CD4-positive, CD25-positive, alpha-beta regulatory T cell (primary cell): ENCODE results near the gene PPME1. TPM values are rescaled to one million over a fixed set of nuclear protein-coding genes. Genes with fewer than 3 reads are reported as not detected.

Experiments used
- ATAC-seq, 2 donors: fragments of 150-1000 bp; cut with Tn5 transposase; one replicate each; pipeline ENCODE4 v1.10.0; 2021; ENCODE audit warnings: low read depth in 2 of 2, moderate number of reproducible peaks in 2 of 2, moderate library complexity in 1 of 2
- DNase-seq, 3 donors: peaks; one replicate each; pipeline versions ENCODE4 v3.0.0 to v3.0.0-alpha.2; 2012 to 2022; ENCODE audit warnings: mixed read lengths in 1 of 3
- H3K27ac ChIP-seq: one replicate; pipeline ENCODE4 v1.7.0; 2013; ENCODE audit warnings: mild to moderate bottlenecking, low read length; ENCODE audit not compliant: insufficient read depth, poor library complexity, severe bottlenecking
- H3K27me3 ChIP-seq: one replicate; pipeline ENCODE4 v1.7.0; 2013; ENCODE audit warnings: low read length; ENCODE audit not compliant: control insufficient read depth, insufficient read depth
- H3K36me3 ChIP-seq: one replicate; pipeline ENCODE4 v1.7.0; 2013; ENCODE audit warnings: mild to moderate bottlenecking, low read length, moderate library complexity; ENCODE audit not compliant: control insufficient read depth, insufficient read depth
- H3K4me1 ChIP-seq: 2 replicates; pipeline ENCODE4 v1.7.0; 2013; ENCODE audit warnings: mild to moderate bottlenecking, low read length; ENCODE audit not compliant: insufficient read depth, control insufficient read depth, poor library complexity, severe bottlenecking
- H3K4me3 ChIP-seq: one replicate; pipeline ENCODE4 v1.7.0; 2013; ENCODE audit warnings: low read depth, mild to moderate bottlenecking, low read length, moderate library complexity
- H3K9me3 ChIP-seq, 2 experiments: 1 replicate in 1 of 2; 2 replicates in 1 of 2; pipeline ENCODE4 v1.7.0; 2013; ENCODE audit warnings: low read length in 2 of 2, mild to moderate bottlenecking in 1 of 2, moderate library complexity in 1 of 2; ENCODE audit not compliant: control insufficient read depth in 2 of 2
- H3K27ac Mint-ChIP-seq, 3 donors: one replicate each; pipeline ENCODE4 v1.8.0; 2020 to 2022; ENCODE audit warnings: mild to moderate bottlenecking in 3 of 3, mixed read lengths in 3 of 3, moderate library complexity in 2 of 3
- H3K27me3 Mint-ChIP-seq: one replicate; pipeline ENCODE4 v1.8.0; 2022; ENCODE audit warnings: mild to moderate bottlenecking, mixed read lengths
- H3K36me3 Mint-ChIP-seq: one replicate; pipeline ENCODE4 v1.8.0; 2020; ENCODE audit warnings: mixed read lengths
- H3K4me1 Mint-ChIP-seq, 4 donors: one replicate each; pipeline ENCODE4 v1.8.0; 2020 to 2022; ENCODE audit warnings: mixed read lengths in 4 of 4, mild to moderate bottlenecking in 1 of 4
- H3K4me3 Mint-ChIP-seq, 4 donors: one replicate each; pipeline ENCODE4 v1.8.0; 2020 to 2022; ENCODE audit warnings: mild to moderate bottlenecking in 4 of 4, mixed read lengths in 4 of 4, moderate library complexity in 3 of 4
- H3K9me3 Mint-ChIP-seq, 7 donors: one replicate each; pipeline ENCODE4 v1.8.0; 2020 to 2022; ENCODE audit warnings: mixed read lengths in 7 of 7, mild to moderate bottlenecking in 3 of 7, moderate library complexity in 2 of 7
- polyA plus RNA-seq, 4 donors: library from polyadenylated mRNA; unstranded; fragments of 300-500 nt; fragmentation: Illumina TruSeq; gene quantifications; one replicate each; pipeline ENCODE4 v1.2.3, GENCODE V29; 2021
- total RNA-seq: library from RNA; stranded (reverse); gene quantifications from one replicate; pipeline ENCODE4 v1.2.3, GENCODE V29; 2022

PPME1 gene
- total and polyA plus RNA-seq, 5 donors from 2014 or later: 15.7 to 24.6 (median 16.8) TPM

DNA sequence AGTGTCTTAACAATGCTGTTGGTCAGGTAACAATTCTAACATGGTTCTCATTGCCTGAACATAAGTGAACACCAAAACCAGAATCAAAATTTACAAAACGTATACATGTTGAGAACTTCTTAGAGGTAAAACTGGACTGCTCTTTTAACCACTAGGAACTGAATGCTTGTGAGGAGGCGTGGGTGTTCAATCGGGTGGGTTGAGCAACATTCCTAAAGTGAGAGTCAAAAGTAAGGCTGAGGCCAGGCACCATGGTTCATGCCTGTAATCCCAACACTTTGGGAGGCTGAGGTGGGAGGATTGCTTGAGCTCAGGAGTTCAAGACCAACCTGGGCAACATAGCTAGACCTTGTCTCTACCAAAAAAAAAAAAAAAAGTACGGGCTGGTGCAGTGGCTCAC, 11.5 kb downstream of the PPME1 start:
- Mint-ChIP-seq H3K9me3 (peaks cover 0 to 1% (median 0%) of the 10 kb centered on the region in 7 donors), H3K36me3 (peaks cover 15% of the 10 kb centered on the region), H3K4me3 (no peak overlapping the region), H3K4me1 (peaks cover 17 to 29% (median 26%) of the 10 kb centered on the region in 4 donors), H3K27ac (no peak overlapping the region), H3K27me3 (no peaks in the 10 kb centered on the region)
- H3K9me3 ChIP-seq: no peaks in the 10 kb centered on the region
- H3K27ac ChIP-seq: no peak overlapping the region
- H3K36me3 ChIP-seq: peaks cover 3% of the 10 kb centered on the region
- no peak overlapping the region for H3K4me3 ChIP-seq
- no peaks in the 10 kb centered on the region for H3K4me1 ChIP-seq
- H3K27me3 ChIP-seq: no peaks in the 10 kb centered on the region
- DNase-seq (no peak), ATAC-seq (no peak)

GRCh38 chr11:74185285-74185684, 14.2 kb downstream of the PPME1 start:
- ATAC-seq (no peak), DNase-seq (no peak)
- Histone ChIP-seq H3K9me3 (no peaks in the 10 kb centered on the region), H3K27ac (no peak overlapping the region), H3K36me3 (peaks cover 7% of the 10 kb centered on the region), H3K4me3 (no peak overlapping the region), H3K27me3 (no peaks in the 10 kb centered on the region), H3K4me1 (no peaks in the 10 kb centered on the region)
- peak overlapping the region in 1 of 3 donors; percentile 40 for H3K27ac Mint-ChIP-seq
- H3K9me3 Mint-ChIP-seq: peaks cover 0 to 1% (median 0%) of the 10 kb centered on the region in 7 donors
- peaks cover 13 to 19% (median 16%) of the 10 kb centered on the region in 4 donors for H3K4me1 Mint-ChIP-seq
- H3K36me3 Mint-ChIP-seq: peaks cover 19% of the 10 kb centered on the region
- H3K27me3 Mint-ChIP-seq: no peaks in the 10 kb centered on the region
- H3K4me3 Mint-ChIP-seq: no peak overlapping the region

DNA sequence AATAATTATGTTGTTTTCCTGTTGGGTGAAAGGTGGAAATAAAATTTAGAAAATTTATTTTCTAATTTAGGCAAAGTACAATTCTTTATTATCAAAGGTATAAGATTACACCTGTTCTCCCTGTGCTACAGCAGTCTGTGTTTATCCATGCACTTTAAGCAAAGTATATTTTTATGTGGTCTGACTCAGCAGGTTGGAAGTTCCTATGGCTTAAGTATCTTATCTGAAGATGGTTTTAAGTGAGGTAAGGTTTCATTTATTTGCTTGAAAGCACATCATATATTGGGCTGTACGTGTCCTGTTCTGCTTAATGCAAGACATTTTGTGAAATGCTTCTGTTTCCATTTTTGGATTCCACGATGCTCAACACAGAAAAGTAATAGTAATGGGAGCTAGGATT, 14.6 kb downstream of the PPME1 start:
- H3K4me1 Mint-ChIP-seq: peaks cover 12 to 19% (median 15%) of the 10 kb centered on the region in 4 donors
- H3K9me3 Mint-ChIP-seq: peaks cover 0 to 5% (median 1%) of the 10 kb centered on the region in 7 donors
- no peak for DNase-seq
- H3K4me3 ChIP-seq: no peak overlapping the region
- H3K36me3 Mint-ChIP-seq: peaks cover 23% of the 10 kb centered on the region
- no peak overlapping the region for H3K27ac ChIP-seq
- no peak overlapping the region for H3K4me3 Mint-ChIP-seq
- H3K4me1 ChIP-seq: no peaks in the 10 kb centered on the region
- H3K27ac Mint-ChIP-seq: no peak overlapping the region
- H3K9me3 ChIP-seq: peaks cover 0 to 1% of the 10 kb centered on the region in 2 experiments
- ATAC-seq: no peak
- H3K36me3 ChIP-seq: peaks cover 11% of the 10 kb centered on the region
- no peaks in the 10 kb centered on the region for H3K27me3 ChIP-seq
- no peaks in the 10 kb centered on the region for H3K27me3 Mint-ChIP-seq

GRCh38 chr11:74195828-74196227, 24.7 kb downstream of the PPME1 start:
- Mint-ChIP-seq H3K9me3 (peaks cover 0 to 8% (median 2%) of the 10 kb centered on the region in 7 donors), H3K36me3 (peaks cover 36% of the 10 kb centered on the region), H3K27me3 (no peaks in the 10 kb centered on the region)

DNA sequence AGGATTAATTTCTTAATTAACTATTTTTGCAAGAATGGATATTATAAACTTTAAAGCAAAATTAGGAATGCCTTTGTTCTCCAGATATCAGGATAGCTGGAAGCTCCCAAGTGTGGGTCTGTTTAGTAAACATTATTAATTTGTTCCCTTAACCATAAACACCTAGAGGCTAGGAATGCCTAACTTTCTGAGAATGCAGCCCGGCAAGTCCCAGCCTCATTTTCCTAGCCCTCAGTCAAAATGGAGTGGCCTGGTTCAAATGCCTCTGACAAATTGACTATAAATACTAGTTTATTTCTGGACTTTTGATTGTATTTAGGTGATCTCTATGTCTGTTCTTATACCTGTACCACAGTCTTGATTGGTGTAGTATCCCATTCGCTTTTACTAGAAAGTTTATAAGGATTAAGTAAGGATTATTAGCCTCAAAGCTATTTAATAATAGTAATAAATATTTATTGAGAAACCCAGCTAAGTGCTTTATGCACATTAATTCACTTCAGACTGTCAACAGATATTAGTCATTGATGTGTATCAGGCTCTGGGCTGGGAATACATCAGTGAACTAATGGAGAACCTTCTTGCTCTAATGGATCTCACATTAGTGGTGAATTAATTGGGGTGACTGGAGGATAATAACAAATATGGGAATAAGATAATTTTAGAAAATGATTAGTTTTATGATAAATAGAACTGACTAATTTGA, 25.8 kb downstream of the PPME1 start:
- no peak overlapping the region for H3K27ac ChIP-seq
- H3K4me3 ChIP-seq: no peak overlapping the region
- no peaks in the 10 kb centered on the region for H3K27me3 ChIP-seq
- no peak for ATAC-seq
- H3K36me3 ChIP-seq: peaks cover 2% of the 10 kb centered on the region
- H3K27ac Mint-ChIP-seq: no peak overlapping the region
- no peaks in the 10 kb centered on the region for H3K4me1 ChIP-seq
- H3K36me3 Mint-ChIP-seq: peaks cover 28% of the 10 kb centered on the region
- no peaks in the 10 kb centered on the region for H3K9me3 ChIP-seq
- H3K4me1 Mint-ChIP-seq: peaks cover 0 to 7% (median 5%) of the 10 kb centered on the region in 4 donors
- DNase-seq: no peak
- no peak overlapping the region for H3K4me3 Mint-ChIP-seq
- no peaks in the 10 kb centered on the region for H3K27me3 Mint-ChIP-seq
- H3K9me3 Mint-ChIP-seq: peaks cover 0 to 8% (median 2%) of the 10 kb centered on the region in 7 donors

More at GRCh38 chr11:74195828-74196227, 24.7 kb downstream of the PPME1 start:
- Histone ChIP-seq H3K9me3 (no peaks in the 10 kb centered on the region), H3K27ac (no peak overlapping the region), H3K27me3 (no peaks in the 10 kb centered on the region), H3K4me3 (no peak overlapping the region), H3K36me3 (peaks cover 5% of the 10 kb centered on the region), H3K4me1 (no peaks in the 10 kb centered on the region)
- H3K27ac Mint-ChIP-seq: no peak overlapping the region
- H3K4me1 Mint-ChIP-seq: peaks cover 0 to 7% (median 5%) of the 10 kb centered on the region in 4 donors
- H3K4me3 Mint-ChIP-seq: no peak overlapping the region
- ATAC-seq: no peak
- no peak for DNase-seq

DNA sequence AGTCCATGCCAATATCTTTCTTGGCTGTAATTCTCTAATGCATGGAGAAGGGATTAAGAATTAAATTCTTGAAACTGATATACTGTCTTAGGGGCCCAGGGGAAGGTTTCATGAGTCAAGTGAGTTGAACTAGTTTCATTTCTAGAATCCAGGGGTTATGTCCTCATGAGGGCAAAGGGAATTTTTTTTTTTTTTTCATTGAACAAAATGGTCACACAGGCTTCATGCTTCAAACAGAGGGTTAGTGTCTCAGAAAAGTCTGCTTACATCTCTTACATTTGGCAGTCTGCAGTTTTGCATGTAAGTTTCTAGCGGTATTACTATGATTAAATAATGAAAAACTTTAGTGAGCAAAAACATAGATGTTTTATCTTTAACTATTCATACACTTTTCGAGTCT, 32.9 kb downstream of the PPME1 start:
- Mint-ChIP-seq H3K27ac (peak overlapping the region in 1 of 3 donors; percentile 11), H3K36me3 (peaks cover 36% of the 10 kb centered on the region), H3K4me1 (peaks cover 0 to 4% (median 0%) of the 10 kb centered on the region in 4 donors), H3K9me3 (peaks cover 0 to 2% (median 0%) of the 10 kb centered on the region in 7 donors), H3K4me3 (no peak overlapping the region), H3K27me3 (no peaks in the 10 kb centered on the region)
- DNase-seq: no peak
- no peaks in the 10 kb centered on the region for H3K9me3 ChIP-seq
- no peaks in the 10 kb centered on the region for H3K4me1 ChIP-seq
- peaks cover 8% of the 10 kb centered on the region for H3K36me3 ChIP-seq
- no peaks in the 10 kb centered on the region for H3K27me3 ChIP-seq
- no peak for ATAC-seq
- no peak overlapping the region for H3K4me3 ChIP-seq
- no peak overlapping the region for H3K27ac ChIP-seq

DNA sequence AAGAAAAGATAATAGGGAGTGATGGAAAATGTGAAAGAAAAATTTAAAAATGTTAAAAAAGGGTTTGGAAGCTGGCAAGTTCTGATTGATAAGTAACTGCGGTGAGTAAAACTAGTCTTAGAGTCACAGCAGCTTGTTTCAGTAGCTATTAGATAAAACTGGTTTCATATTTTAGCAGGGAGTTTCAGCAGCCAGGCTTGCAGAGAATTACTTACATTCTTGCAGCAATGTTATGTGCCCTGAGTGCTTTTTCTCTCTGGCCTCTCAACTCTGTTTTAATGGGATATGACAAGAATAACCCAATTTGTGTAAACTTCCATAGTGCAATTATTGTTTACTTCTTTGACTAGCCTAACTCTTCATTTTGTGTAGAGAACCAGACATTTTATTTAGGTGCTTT, 33.6 kb downstream of the PPME1 start:
- Histone ChIP-seq H3K27me3 (no peaks in the 10 kb centered on the region), H3K4me1 (no peaks in the 10 kb centered on the region), H3K9me3 (no peaks in the 10 kb centered on the region), H3K27ac (no peak overlapping the region), H3K36me3 (peaks cover 8% of the 10 kb centered on the region), H3K4me3 (no peak overlapping the region)
- Mint-ChIP-seq H3K4me1 (peaks cover 0 to 2% (median 0%) of the 10 kb centered on the region in 4 donors), H3K27me3 (no peaks in the 10 kb centered on the region), H3K27ac (peak overlapping the region in 1 of 3 donors; percentile 11), H3K4me3 (no peak overlapping the region), H3K36me3 (peaks cover 39% of the 10 kb centered on the region), H3K9me3 (no peaks in the 10 kb centered on the region)
- DNase-seq (no peak), ATAC-seq (no peak)

DNA sequence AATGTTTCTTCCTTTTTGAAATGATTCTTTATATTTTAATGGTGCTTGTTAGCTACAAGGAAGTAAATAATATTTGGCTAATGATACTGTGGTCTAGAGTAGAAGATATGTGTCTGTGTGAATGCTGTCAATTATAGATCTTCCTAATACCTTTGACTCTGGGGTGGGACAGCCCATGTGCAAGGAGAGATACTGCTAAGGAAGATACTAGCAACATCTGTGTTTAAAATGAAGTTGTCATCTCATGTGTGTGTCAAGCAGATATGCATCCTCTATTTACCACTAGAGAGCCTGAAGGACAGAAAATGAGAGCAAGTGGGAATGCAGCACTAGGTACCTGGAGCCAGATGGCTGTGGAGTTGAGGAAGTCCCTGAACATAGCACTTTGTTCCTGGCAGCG, 34.1 kb downstream of the PPME1 start:
- Mint-ChIP-seq H3K9me3 (no peaks in the 10 kb centered on the region), H3K27ac (no peak overlapping the region), H3K36me3 (peaks cover 43% of the 10 kb centered on the region), H3K4me3 (no peak overlapping the region), H3K27me3 (no peaks in the 10 kb centered on the region), H3K4me1 (peaks cover 0 to 2% (median 0%) of the 10 kb centered on the region in 4 donors)
- Histone ChIP-seq H3K27me3 (no peaks in the 10 kb centered on the region), H3K27ac (no peak overlapping the region), H3K36me3 (peaks cover 8% of the 10 kb centered on the region), H3K4me3 (no peak overlapping the region), H3K9me3 (no peaks in the 10 kb centered on the region), H3K4me1 (no peaks in the 10 kb centered on the region)
- ATAC-seq (no peak), DNase-seq (no peak)
